ENCODE results near the gene COL27A1.

- TF ChIP-seq CTCF (tag by site-specific recombination; IDR thresholded peaks at IDR 0.05) (no peak), KLF16 (tag by site-specific recombination; IDR thresholded peaks at IDR 0.05) (no peak), ZNF24 (tag by site-specific recombination; IDR thresholded peaks at IDR 0.05) (no peak), ZNF404 (tag by site-specific recombination; IDR thresholded peaks at IDR 0.05) (no peak), ZNF140 (tag by site-specific recombination; IDR thresholded peaks at IDR 0.05) (no peak)
These were observed 39.1 kb upstream of the COL27A1 start for GRCh38 chr9:114116126-114116747.

Data from HEK293 (cell line).